NCI-H446 (cell line): ENCODE data around the gene TRPM5.

Experiments
- DNase-seq, 2 experiments: peaks; one replicate each; lab custom pipeline; 2025; lab: John Stamatoyannopoulos, UW

TRPM5 gene

GRCh38 chr11:2420502-2421225 lies 23.6 kb downstream of the TRPM5 start:
- peak; percentile 39 to 81 for DNase-seq

- DNase-seq, result peak in 1 of 2 experiments; percentile 74
These were observed 24.4 kb downstream of the TRPM5 start for GRCh38 chr11:2419638-2420501.

- no peak for DNase-seq
These were observed 25.5 kb downstream of the TRPM5 start for GRCh38 chr11:2418693-2419360.

- DNase-seq, result no peak
These were observed 26.2 kb downstream of the TRPM5 start for GRCh38 chr11:2417856-2418692.

GRCh38 chr11:2416765-2417164 lies 27.5 kb downstream of the TRPM5 start:
- DNase-seq, result no peak

- DNase-seq, result no peak
These were observed 28.5 kb downstream of the TRPM5 start for GRCh38 chr11:2415601-2416380.

GRCh38 chr11:2415171-2415570 lies 29.1 kb downstream of the TRPM5 start:
- DNase-seq, result no peak

GRCh38 chr11:2414616-2415015 lies 29.7 kb downstream of the TRPM5 start:
- DNase-seq, result no peak

- no peak for DNase-seq
These were observed 30.4 kb downstream of the TRPM5 start for GRCh38 chr11:2413742-2414579.

GRCh38 chr11:2412323-2412722 lies 32.0 kb downstream of the TRPM5 start:
- no peak for DNase-seq

- DNase-seq, result no peak
These were observed 32.6 kb downstream of the TRPM5 start for GRCh38 chr11:2411446-2412305.

- DNase-seq, result no peak
These were observed 33.7 kb downstream of the TRPM5 start for GRCh38 chr11:2410616-2411015.

GRCh38 chr11:2409611-2410468 lies 34.5 kb downstream of the TRPM5 start:
- no peak for DNase-seq

GRCh38 chr11:2409126-2409525 lies 35.2 kb downstream of the TRPM5 start:
- DNase-seq, result no peak

GRCh38 chr11:2408671-2409070 lies 35.6 kb downstream of the TRPM5 start:
- DNase-seq, result no peak

GRCh38 chr11:2406878-2407410 lies 37.4 kb downstream of the TRPM5 start:
- no peak for DNase-seq

- DNase-seq, result no peak
These were observed 37.9 kb downstream of the TRPM5 start for GRCh38 chr11:2406451-2406850.

- DNase-seq, result no peak
These were observed 39.5 kb downstream of the TRPM5 start for GRCh38 chr11:2404735-2405196.
